ENCODE results near the gene ARMC7. TPM values are rescaled to one million over a fixed set of nuclear protein-coding genes. Genes with fewer than 3 reads are reported as not detected.
"Not testable (repeated sequence)": the region's sequence is repeated elsewhere in the genome, so short reads cannot be mapped to it uniquely, and the experiment has no call there.

Gene ARMC7
- 1.4 TPM for total RNA-seq

GRCh38 chr17:75109407-75110233, at the start of gene ARMC7:
TSS of gene ARMC7 (plus strand) at chr17:75109969. CDS start at chr17:75110289, 320 bp downstream.
- Histone ChIP-seq H3K4me1 (ENCODE audit: insufficient read depth, low read length) (peaks cover 43% of the 10 kb centered on the region), H3K27me3 (ENCODE audit: insufficient read depth, low read length) (no peaks in the 10 kb centered on the region), H3K4me3 (ENCODE audit: low read length) (peak within 1 kb of the TSS; percentile 83), H3K9me3 (ENCODE audit: low read depth, low read length) (no peaks in the 10 kb centered on the region)

DNA sequence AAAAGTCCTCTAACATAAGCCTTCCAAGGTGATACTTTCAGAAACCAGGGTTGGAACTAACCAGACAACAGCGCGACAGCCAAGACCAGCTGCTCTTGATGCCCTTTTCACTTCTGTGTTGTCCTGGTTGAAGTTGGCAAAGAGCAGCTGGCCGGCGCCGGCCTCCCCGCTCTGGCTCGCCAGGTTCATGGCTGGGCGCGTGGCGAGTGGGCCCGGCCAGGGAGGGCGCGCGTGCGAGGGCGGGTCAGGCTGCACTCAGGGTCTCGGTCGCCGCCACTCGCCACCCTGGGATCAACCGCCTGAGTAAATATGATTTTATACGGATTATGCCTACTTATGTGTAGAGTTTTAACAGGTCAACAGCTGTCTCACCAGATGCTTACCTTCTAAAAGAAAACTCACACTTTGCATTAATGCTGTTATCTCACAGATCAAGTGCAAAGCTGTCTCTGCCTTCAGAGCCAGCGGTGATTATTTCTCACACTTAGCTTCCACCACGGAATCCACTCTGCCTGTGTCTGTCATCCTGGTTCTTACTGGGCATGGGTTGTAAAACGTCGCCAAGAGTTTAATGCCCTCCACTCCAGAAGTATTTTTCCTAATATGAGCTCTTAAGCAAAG, 49.2 kb upstream of the ARMC7 start:
- Histone ChIP-seq H3K4me1 (ENCODE audit: insufficient read depth, low read length) (peaks cover under 1% of the 10 kb centered on the region), H3K27me3 (ENCODE audit: insufficient read depth, low read length) (no peaks in the 10 kb centered on the region), H3K9me3 (ENCODE audit: low read depth, low read length) (no peaks in the 10 kb centered on the region), H3K4me3 (ENCODE audit: low read length) (no peak overlapping the region)

DNA sequence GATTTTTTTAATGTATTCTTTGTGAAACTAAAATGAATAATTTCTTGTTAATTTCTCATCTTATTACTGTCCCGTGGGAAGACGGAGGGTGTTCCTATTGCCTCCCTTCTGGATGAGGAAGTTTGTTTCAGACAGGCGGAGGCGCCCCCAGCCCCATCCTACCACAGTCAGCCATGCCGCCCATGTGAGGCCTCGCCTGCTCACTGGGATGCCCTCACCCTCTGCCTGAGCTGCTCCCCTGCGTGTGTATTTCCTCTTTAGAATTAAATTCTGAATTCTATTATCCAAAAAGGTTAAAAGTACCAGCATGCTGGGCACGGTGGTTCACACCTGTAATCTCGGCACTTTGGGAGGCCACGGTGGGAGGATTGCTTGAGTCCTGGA, 48.7 kb upstream of the ARMC7 start:
- H3K4me1 ChIP-seq (ENCODE audit: insufficient read depth, low read length) = peaks cover 5% of the 10 kb centered on the region
- H3K4me3 ChIP-seq (ENCODE audit: low read length) = no peak overlapping the region
- no peaks in the 10 kb centered on the region for H3K9me3 ChIP-seq (ENCODE audit: low read depth, low read length)
- no peaks in the 10 kb centered on the region for H3K27me3 ChIP-seq (ENCODE audit: insufficient read depth, low read length)

- Histone ChIP-seq H3K9me3 (ENCODE audit: low read depth, low read length) (no peaks in the 10 kb centered on the region), H3K27me3 (ENCODE audit: insufficient read depth, low read length) (no peaks in the 10 kb centered on the region), H3K4me3 (ENCODE audit: low read length) (no peak overlapping the region), H3K4me1 (ENCODE audit: insufficient read depth, low read length) (peaks cover 5% of the 10 kb centered on the region)
These were observed 48.2 kb upstream of the ARMC7 start for GRCh38 chr17:75061618-75062017.

DNA sequence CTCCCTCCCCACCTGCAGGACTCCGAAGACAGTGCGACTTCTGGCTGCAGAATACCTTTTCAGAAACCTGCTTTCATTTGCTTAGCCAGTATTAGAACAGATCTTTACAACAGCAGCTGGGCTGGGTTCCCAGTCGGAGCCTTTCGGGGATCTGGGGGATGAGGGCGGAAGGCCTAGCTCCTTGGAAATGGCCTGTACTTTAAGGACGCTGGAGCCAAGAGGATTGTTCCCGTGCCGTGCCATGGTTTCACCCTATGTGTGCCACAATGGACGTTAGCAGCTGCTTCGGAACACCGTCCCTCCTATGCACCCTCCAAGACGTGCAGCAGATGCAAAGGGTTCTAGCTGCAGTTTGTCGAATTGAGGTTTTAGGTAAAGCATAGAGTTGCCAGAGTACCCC, 46.6 kb upstream of the ARMC7 start:
- H3K9me3 ChIP-seq (ENCODE audit: low read depth, low read length) = no peaks in the 10 kb centered on the region
- no peaks in the 10 kb centered on the region for H3K27me3 ChIP-seq (ENCODE audit: insufficient read depth, low read length)
- H3K4me1 ChIP-seq (ENCODE audit: insufficient read depth, low read length) = peaks cover 11% of the 10 kb centered on the region
- no peak overlapping the region for H3K4me3 ChIP-seq (ENCODE audit: low read length)

- Histone ChIP-seq H3K4me3 (ENCODE audit: low read length) (no peak overlapping the region), H3K4me1 (ENCODE audit: insufficient read depth, low read length) (peaks cover 11% of the 10 kb centered on the region), H3K9me3 (ENCODE audit: low read depth, low read length) (no peaks in the 10 kb centered on the region), H3K27me3 (ENCODE audit: insufficient read depth, low read length) (no peaks in the 10 kb centered on the region)
These were observed 46.1 kb upstream of the ARMC7 start for GRCh38 chr17:75063626-75064025.

DNA sequence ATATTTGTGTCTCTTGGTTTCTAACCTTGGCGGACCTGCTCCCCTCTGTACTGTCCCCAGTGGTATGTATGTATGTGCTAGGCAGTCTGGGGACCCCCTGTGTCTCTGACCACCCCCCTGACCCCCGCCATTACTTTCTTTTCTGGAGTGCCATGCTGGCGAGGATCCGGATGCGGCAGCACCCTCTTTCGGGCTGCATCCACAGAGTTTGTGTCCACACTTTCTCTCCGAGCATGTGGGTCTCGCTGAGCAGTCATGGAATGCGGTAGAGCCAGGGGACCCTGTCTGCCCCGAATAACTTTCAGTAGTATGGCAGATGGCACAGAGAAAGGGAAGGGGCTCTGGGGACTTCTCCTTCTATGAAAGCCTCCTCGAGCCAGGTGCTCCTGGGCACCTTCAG, 45.7 kb upstream of the ARMC7 start:
- Histone ChIP-seq H3K9me3 (ENCODE audit: low read depth, low read length) (no peaks in the 10 kb centered on the region), H3K4me1 (ENCODE audit: insufficient read depth, low read length) (peaks cover 11% of the 10 kb centered on the region), H3K4me3 (ENCODE audit: low read length) (no peak overlapping the region), H3K27me3 (ENCODE audit: insufficient read depth, low read length) (no peaks in the 10 kb centered on the region)

- Histone ChIP-seq H3K27me3 (ENCODE audit: insufficient read depth, low read length) (no peaks in the 10 kb centered on the region), H3K4me1 (ENCODE audit: insufficient read depth, low read length) (peaks cover 11% of the 10 kb centered on the region), H3K4me3 (ENCODE audit: low read length) (no peak overlapping the region), H3K9me3 (ENCODE audit: low read depth, low read length) (no peaks in the 10 kb centered on the region)
These were observed 45.3 kb upstream of the ARMC7 start for GRCh38 chr17:75064460-75064859.

GRCh38 chr17:75064867-75065561, 44.8 kb upstream of the ARMC7 start:
- peaks cover 11% of the 10 kb centered on the region for H3K4me1 ChIP-seq (ENCODE audit: insufficient read depth, low read length)
- no peaks in the 10 kb centered on the region for H3K9me3 ChIP-seq (ENCODE audit: low read depth, low read length)
- H3K4me3 ChIP-seq (ENCODE audit: low read length) = no peak overlapping the region
- H3K27me3 ChIP-seq (ENCODE audit: insufficient read depth, low read length) = no peaks in the 10 kb centered on the region

- Histone ChIP-seq H3K4me1 (ENCODE audit: insufficient read depth, low read length) (peaks cover 11% of the 10 kb centered on the region), H3K27me3 (ENCODE audit: insufficient read depth, low read length) (no peaks in the 10 kb centered on the region), H3K4me3 (ENCODE audit: low read length) (no peak overlapping the region), H3K9me3 (ENCODE audit: low read depth, low read length) (no peaks in the 10 kb centered on the region)
These were observed 44.1 kb upstream of the ARMC7 start for GRCh38 chr17:75065562-75066151.

DNA sequence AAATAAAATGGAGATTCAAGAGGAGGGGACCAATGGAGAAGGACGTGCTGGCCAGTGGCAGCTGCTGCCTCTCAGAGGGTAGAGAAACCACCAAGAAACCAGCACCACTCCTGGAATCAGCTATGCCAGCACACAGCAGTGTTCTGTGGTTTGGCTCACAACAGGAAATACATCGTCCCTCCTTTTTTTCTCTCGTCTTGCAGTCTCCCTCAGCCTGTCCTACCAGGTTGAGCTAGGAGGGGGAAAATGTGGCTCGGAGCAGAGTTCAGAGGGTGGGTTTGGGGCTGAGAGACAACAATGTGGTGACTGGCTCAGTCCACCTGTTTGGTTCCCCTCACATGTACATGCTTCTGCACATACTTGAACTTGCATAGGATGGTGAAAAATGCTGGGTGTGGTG, 41.9 kb upstream of the ARMC7 start:
- Histone ChIP-seq H3K9me3 (ENCODE audit: low read depth, low read length) (no peaks in the 10 kb centered on the region), H3K4me1 (ENCODE audit: insufficient read depth, low read length) (peaks cover 11% of the 10 kb centered on the region), H3K4me3 (ENCODE audit: low read length) (no peak overlapping the region), H3K27me3 (ENCODE audit: insufficient read depth, low read length) (no peaks in the 10 kb centered on the region)

GRCh38 chr17:75068750-75069149, 41.0 kb upstream of the ARMC7 start:
- no peaks in the 10 kb centered on the region for H3K9me3 ChIP-seq (ENCODE audit: low read depth, low read length)
- no peaks in the 10 kb centered on the region for H3K27me3 ChIP-seq (ENCODE audit: insufficient read depth, low read length)
- peaks cover 11% of the 10 kb centered on the region for H3K4me1 ChIP-seq (ENCODE audit: insufficient read depth, low read length)
- H3K4me3 ChIP-seq (ENCODE audit: low read length) = no peak overlapping the region

- H3K9me3 ChIP-seq (ENCODE audit: low read depth, low read length) = no peaks in the 10 kb centered on the region
- H3K4me3 ChIP-seq (ENCODE audit: low read length) = no peak overlapping the region
- H3K27me3 ChIP-seq (ENCODE audit: insufficient read depth, low read length) = no peaks in the 10 kb centered on the region
- H3K4me1 ChIP-seq (ENCODE audit: insufficient read depth, low read length) = peaks cover 11% of the 10 kb centered on the region
These were observed 40.0 kb upstream of the ARMC7 start for GRCh38 chr17:75069783-75070182.

DNA sequence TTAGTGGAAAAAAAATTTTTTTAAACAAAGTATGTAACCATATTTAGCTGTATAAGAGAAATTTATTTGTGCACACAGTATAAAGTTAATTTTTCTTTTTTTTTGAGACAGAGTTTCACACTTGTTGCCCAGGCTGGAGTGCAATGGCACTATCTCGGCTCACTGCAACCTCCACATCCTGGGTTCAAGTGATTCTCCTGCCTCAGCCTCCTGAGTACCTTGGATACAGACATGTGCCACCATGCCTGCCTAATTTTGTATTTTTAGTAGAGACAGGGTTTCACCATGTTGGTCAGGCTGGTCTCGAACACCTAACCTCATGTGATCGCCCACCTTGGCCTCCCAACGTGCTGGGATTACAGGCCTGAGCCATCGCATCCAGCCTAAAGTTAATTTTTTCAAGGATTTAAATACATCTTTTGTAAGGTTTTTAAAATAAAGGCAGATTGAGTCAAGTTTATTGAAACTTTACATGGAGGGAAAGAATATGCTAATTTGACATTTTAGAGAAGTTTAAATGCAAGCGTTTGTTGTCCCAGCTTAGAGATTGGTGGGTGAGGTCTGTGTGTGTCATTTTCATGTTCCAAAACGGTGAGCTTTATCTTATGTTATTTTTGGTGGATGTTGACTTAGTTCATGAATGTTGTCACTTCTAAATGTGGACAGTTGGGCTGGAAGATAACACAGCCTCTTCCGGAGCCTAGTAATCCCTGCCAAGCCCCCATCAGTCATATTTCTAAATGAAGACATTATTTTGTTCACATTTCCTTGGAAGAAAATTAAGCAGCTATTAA, 38.1 kb upstream of the ARMC7 start:
- H3K27me3 ChIP-seq (ENCODE audit: insufficient read depth, low read length); H3K4me3 ChIP-seq (ENCODE audit: low read length); H3K9me3 ChIP-seq (ENCODE audit: low read depth, low read length): not testable (repeated sequence)
- peaks cover 20% of the 10 kb centered on the region for H3K4me1 ChIP-seq (ENCODE audit: insufficient read depth, low read length)

Data from mononuclear cell (primary cell).